ENCODE measurements around the gene DFFA. TPM values are rescaled to one million over a fixed set of nuclear protein-coding genes. Genes with fewer than 3 reads are reported as not detected.

The DFFA gene
- total RNA-seq, 1 experiment from 2014 or later: 52.0 TPM

- Histone ChIP-seq H3K4me2 (ENCODE audit: low read length) (no peak overlapping the region), H3F3A (ENCODE audit: low read length, unreplicated experiment) (peaks cover 6% of the 10 kb centered on the region), H3K9me3 (ENCODE audit: low read length) (no peaks in the 10 kb centered on the region), H3K27ac (ENCODE audit: low read length) (no peak overlapping the region), H3K4me3 (ENCODE audit: low read length) (no peak overlapping the region), H3K36me3 (ENCODE audit: low read depth, low read length) (0 out of 2 replicates have a peak, but pooled peaks cover 2% of the 10 kb centered on the region), H3K9ac (ENCODE audit: low read length) (no peak overlapping the region), H3K4me1 (ENCODE audit: insufficient read depth, low read length) (peaks cover 34% of the 10 kb centered on the region), H3K79me2 (ENCODE audit: low read length) (peaks cover 85% of the 10 kb centered on the region), H2AFZ (ENCODE audit: low read length) (no peak overlapping the region), H3K27me3 (ENCODE audit: low read length) (no peaks in the 10 kb centered on the region), H4K20me1 (ENCODE audit: low read length) (no peaks in the 10 kb centered on the region), H3K9me2 (replicated peaks; ENCODE audit: low read length) (no peaks in the 10 kb centered on the region)
- intact Hi-C loops (cut with micrococcal nuclease): loop anchor here (10.0 kb wide), 1 partner anchor 449 kb away; no protein-coding TSS in a partner anchor
- ATAC-seq (no peak), DNase-seq (no peak)
- POLR2A ChIA-PET (ENCODE audit: unreplicated experiment): no interaction called here
- CTCF ChIA-PET: no interaction called here
- no TSS peak for BruUV-seq (replicated peaks)
- no peak for TF ChIP-seq EZH2 (IDR thresholded peaks at IDR 0.05; ENCODE audit: low read length, unreplicated experiment)
- TF ChIP-seq EZH2phosphoT487 (IDR thresholded peaks at IDR 0.05; ENCODE audit: borderline replicate concordance, low read length): no peak
- TF ChIP-seq, protein P1, sequence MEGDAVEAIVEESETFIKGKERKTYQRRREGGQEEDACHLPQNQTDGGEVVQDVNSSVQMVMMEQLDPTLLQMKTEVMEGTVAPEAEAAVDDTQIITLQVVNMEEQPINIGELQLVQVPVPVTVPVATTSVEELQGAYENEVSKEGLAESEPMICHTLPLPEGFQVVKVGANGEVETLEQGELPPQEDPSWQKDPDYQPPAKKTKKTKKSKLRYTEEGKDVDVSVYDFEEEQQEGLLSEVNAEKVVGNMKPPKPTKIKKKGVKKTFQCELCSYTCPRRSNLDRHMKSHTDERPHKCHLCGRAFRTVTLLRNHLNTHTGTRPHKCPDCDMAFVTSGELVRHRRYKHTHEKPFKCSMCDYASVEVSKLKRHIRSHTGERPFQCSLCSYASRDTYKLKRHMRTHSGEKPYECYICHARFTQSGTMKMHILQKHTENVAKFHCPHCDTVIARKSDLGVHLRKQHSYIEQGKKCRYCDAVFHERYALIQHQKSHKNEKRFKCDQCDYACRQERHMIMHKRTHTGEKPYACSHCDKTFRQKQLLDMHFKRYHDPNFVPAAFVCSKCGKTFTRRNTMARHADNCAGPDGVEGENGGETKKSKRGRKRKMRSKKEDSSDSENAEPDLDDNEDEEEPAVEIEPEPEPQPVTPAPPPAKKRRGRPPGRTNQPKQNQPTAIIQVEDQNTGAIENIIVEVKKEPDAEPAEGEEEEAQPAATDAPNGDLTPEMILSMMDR (conservative IDR thresholded peaks at IDR 0.05; ENCODE audit: low read depth, low read length): no peak
These were observed 43.8 kb upstream of the DFFA start for GRCh38 chr1:10515976-10516750.

DNA sequence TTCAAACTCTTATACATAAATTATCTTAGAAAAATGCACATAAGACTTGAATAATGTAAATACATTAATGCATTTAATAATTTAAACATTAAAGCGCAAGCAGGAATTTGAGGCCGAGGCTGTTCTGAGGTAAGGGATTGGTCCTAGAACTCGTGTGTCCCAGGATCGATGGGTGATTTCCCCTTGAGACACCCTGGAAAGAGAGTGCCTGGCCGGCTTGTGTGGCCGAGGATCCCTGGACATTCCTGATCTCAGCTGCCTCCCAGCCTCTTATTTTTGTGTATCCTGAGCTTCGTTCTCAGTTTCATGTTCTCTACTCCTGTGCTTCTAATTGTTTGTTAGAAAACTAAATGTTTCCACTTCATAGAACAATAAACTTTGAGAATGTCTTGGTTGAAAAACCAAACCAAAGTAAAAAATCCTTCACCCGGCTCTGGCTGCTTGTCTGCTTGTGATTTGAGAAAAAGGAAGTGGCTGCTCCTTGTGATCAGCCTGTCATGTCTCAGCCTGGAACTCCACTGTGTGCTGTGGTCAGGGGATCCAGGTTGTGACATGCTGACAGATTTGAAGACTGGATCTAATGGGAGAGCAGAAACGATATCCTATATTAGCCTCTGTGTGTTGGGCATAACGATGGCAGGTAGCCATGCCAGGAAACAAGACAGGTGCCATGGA is 43.1 kb upstream of the DFFA start:
- Histone ChIP-seq H3K4me1 (ENCODE audit: insufficient read depth, low read length) (peaks cover 39% of the 10 kb centered on the region), H3F3A (ENCODE audit: low read length, unreplicated experiment) (peaks cover 7% of the 10 kb centered on the region), H3K36me3 (ENCODE audit: low read depth, low read length) (0 out of 2 replicates have a peak, but pooled peaks cover 2% of the 10 kb centered on the region), H3K79me2 (ENCODE audit: low read length) (peaks cover 85% of the 10 kb centered on the region), H3K27me3 (ENCODE audit: low read length) (no peaks in the 10 kb centered on the region), H3K9me3 (ENCODE audit: low read length) (no peaks in the 10 kb centered on the region), H4K20me1 (ENCODE audit: low read length) (no peaks in the 10 kb centered on the region), H3K9ac (ENCODE audit: low read length) (no peak overlapping the region), H3K9me2 (replicated peaks; ENCODE audit: low read length) (no peaks in the 10 kb centered on the region), H2AFZ (ENCODE audit: low read length) (no peak overlapping the region), H3K4me3 (ENCODE audit: low read length) (no peak overlapping the region), H3K4me2 (ENCODE audit: low read length) (no peak overlapping the region), H3K27ac (ENCODE audit: low read length) (no peak overlapping the region)
- ChIA-PET CTCF (no interaction called here), POLR2A (ENCODE audit: unreplicated experiment) (no interaction called here)
- DNase-seq (no peak), ATAC-seq (no peak)
- no TSS peak for BruUV-seq (replicated peaks)
- intact Hi-C loops (cut with micrococcal nuclease): loop anchor here (10.0 kb wide), 1 partner anchor 449 kb away; no protein-coding TSS in a partner anchor
- TF ChIP-seq, protein P1 (conservative IDR thresholded peaks at IDR 0.05; ENCODE audit: low read depth, low read length): no peak
- TF ChIP-seq EZH2 (IDR thresholded peaks at IDR 0.05; ENCODE audit: low read length, unreplicated experiment) (no peak), EZH2phosphoT487 (IDR thresholded peaks at IDR 0.05; ENCODE audit: borderline replicate concordance, low read length) (no peak)
